HCT116 (cell line): ENCODE measurements around the gene MDFIC2.

Source experiments
- CTCF ChIP-seq, 3 experiments: fragments of 200-600 bp in 1 of 3; sonication (generic) in 1 of 3; IDR thresholded peaks in 2 of 3; conservative IDR thresholded peaks in 1 of 3; 2 replicates each; pipeline ENCODE4 v1.5.1; 2012 to 2017; ENCODE audit warnings: low read depth in 2 of 3, low read length in 2 of 3, antibody characterized with exemption in 1 of 3, borderline replicate concordance in 1 of 3, control low read depth in 1 of 3, mild to moderate bottlenecking in 1 of 3, mixed read lengths in 1 of 3, mixed run types in 1 of 3, moderate library complexity in 1 of 3; ENCODE audit not compliant: insufficient read depth in 1 of 3
- EGR1 ChIP-seq: IDR thresholded peaks from 2 replicates; pipeline ENCODE4 v1.6.1; 2012; ENCODE audit warnings: low read depth
- POLR2A ChIP-seq: IDR thresholded peaks from 2 replicates; pipeline ENCODE4 v1.7.0; 2011; ENCODE audit warnings: borderline replicate concordance; ENCODE audit not compliant: insufficient read depth, insufficient read length; ENCODE audit errors: extremely low read depth
- POLR2AphosphoS5 ChIP-seq: IDR thresholded peaks from 2 replicates; pipeline ENCODE4 v1.6.1; 2011; ENCODE audit warnings: mild to moderate bottlenecking, low read depth, low read length, moderate library complexity
- SP1 ChIP-seq: IDR thresholded peaks from 2 replicates; pipeline ENCODE4 v1.6.1; 2012; ENCODE audit warnings: low read depth
- YY1 ChIP-seq: IDR thresholded peaks from 2 replicates; pipeline ENCODE4 v1.6.1; 2011; ENCODE audit warnings: low read length, low read depth, moderate library complexity, mild to moderate bottlenecking; ENCODE audit not compliant: insufficient replicate concordance; ENCODE audit errors: extremely low read depth

DNA sequence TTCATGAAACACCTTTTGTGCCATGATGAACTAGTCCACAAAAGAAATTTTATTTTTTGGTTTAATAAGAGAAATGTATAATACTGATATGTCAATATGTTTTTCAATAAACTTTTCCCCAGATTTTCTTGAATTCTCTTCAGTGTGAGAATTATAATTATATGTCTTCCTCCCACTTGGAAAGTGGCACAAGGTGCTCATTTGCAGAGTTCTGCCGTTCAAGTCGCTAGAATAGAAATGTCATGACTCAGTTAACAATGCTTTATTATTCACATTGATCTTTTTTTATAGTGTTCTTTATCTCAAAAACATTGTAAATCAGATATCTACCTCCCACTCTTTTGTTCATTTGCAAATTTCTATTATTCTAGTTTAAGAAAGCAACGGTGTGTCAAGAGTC, 87.3 kb downstream of the MDFIC2 start:
- no peak for TF ChIP-seq POLR2A
- TF ChIP-seq POLR2AphosphoS5, result no peak
- TF ChIP-seq YY1, result no peak
- no peak for TF ChIP-seq EGR1
- TF ChIP-seq SP1, result no peak
- no peak for TF ChIP-seq CTCF (IDR thresholded peaks at IDR 0.05 in 2 of 3, conservative IDR thresholded peaks at IDR 0.05 in 1 of 3; ENCODE audit: borderline replicate concordance in 1 of 3, insufficient read depth in 1 of 3, low read depth in 2 of 3, low read length in 2 of 3)
